Globus pallidus (tissue), 1 donor: ENCODE results near the gene RNF114.
A peak's percentile ranks its signal among the peaks of the same experiment; 100 is the strongest.
"Not testable (repeated sequence)": the region's sequence is repeated elsewhere in the genome, so short reads cannot be mapped to it uniquely, and the experiment has no call there.

Source experiments
- DNase-seq: peaks from one replicate; pipeline ENCODE4 v3.0.0-alpha.2; 2015; ENCODE audit warnings: low spot score

Gene RNF114

DNA sequence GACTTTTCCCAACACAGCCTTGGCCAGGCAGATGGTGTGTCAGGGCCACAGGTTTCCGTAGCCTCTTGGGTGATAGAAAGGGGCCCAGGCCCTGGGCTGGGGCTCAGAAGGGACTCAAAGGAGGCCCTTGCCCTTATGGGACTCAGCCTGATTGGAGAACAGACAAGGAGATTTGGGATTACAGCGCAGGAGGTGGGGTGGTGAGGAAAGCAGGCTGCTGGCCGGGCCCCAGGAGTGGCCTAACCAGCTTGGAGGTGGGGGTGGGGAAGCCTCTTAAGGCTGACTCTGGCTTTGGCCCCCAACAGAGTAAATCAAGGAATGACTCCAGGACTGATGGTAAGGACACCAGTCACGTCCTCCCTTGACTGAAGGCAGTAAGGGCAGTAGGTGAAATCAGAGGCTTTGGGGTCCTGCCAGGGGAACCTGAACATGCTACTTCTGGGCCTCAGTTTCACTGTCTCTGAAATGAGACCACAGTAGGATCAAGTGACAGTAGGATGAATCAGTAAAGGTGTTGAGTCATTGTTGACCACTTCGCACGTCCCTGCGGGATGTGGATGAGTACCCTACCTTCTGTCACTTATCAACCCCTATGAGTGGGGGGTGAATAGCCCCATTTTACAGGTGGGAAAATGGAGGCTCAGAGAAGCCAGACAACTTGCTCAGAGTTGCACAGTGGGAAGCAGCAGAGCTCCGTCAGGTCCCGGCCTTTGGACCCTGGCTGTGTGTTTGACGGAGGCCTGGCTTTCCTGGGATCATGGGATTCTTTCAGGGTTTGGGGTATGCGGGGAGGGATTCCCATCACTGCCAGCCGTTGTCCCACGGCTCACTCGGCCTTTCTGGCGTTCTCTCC, 51.0 kb downstream of the RNF114 start:
- no peak for DNase-seq

DNA sequence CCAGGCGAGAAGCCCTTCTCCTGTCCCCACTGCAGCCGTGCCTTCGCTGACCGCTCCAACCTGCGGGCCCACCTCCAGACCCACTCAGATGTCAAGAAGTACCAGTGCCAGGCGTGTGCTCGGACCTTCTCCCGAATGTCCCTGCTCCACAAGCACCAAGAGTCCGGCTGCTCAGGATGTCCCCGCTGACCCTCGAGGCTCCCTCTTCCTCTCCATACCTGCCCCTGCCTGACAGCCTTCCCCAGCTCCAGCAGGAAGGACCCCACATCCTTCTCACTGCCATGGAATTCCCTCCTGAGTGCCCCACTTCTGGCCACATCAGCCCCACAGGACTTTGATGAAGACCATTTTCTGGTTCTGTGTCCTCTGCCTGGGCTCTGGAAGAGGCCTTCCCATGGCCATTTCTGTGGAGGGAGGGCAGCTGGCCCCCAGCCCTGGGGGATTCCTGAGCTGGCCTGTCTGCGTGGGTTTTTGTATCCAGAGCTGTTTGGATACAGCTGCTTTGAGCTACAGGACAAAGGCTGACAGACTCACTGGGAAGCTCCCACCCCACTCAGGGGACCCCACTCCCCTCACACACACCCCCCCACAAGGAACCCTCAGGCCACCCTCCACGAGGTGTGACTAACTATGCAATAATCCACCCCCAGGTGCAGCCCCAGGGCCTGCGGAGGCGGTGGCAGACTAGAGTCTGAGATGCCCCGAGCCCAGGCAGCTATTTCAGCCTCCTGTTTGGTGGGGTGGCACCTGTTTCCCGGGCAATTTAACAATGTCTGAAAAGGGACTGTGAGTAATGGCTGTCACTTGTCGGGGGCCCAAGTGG, 51.9 kb downstream of the RNF114 start:
- no peak for DNase-seq

DNA sequence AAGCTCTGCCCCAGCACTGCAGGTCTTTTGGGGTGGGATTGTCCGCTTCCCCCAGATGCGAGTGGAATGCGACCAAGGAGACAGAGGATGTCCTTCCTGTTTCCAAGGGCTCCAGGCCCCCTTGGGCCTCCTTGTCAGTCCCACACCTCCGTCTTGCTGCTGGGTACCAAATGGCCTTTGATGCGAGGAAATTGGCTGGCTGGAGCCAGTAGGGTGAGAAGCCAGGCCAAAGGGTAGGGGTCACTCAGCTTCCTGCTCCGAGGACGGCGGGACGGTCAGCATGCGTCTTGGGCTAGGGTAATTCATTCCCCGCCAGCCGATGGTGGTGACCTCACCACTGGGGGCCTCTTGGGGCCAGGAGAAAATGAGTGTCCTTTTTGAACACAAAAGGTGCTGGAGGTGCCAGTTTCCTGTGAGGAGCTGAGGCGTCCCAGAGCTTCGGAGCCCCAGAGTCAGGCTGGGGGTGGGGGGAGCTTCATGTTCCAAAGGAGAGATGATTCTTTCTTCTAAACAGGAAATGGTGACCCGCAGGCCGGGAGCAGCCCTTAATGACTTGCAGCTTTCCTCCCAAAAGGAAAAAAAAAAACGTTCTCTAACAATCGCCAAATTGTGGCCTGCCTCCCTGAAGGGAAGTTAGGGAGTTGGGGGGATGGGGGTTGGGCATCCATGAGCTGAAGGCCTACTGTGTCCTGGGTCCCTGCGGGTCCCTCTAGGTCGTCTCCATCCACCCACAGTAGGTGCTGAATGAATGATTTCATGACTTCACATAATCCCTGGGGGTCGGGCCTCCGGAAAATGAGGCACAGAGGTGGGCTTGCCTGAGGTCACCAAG, 53.3 kb downstream of the RNF114 start:
- peak; percentile 15 for DNase-seq

DNA sequence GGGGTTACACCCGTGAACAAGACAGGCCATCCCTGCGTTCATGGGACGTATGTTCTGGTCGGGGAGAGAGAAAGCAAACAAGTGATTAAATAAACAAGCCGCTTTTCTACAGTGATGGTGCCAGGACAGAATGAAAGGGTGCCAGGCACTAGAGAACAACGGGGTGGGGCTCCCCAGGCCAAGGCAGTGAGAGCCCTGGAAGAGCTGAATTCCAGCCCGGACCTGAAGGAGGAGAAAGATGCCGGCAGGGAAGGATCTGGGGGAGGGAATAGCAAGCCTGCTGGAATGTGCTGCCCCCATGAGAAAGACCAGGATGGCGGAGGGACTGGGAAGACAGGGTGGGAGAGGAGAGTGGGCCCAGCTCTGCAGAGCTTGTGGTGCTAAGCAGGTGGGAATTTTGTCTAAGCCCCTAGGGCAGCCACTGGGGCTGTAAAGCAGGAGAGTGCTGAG, 54.1 kb downstream of the RNF114 start:
- peak; percentile 45 for DNase-seq

DNA sequence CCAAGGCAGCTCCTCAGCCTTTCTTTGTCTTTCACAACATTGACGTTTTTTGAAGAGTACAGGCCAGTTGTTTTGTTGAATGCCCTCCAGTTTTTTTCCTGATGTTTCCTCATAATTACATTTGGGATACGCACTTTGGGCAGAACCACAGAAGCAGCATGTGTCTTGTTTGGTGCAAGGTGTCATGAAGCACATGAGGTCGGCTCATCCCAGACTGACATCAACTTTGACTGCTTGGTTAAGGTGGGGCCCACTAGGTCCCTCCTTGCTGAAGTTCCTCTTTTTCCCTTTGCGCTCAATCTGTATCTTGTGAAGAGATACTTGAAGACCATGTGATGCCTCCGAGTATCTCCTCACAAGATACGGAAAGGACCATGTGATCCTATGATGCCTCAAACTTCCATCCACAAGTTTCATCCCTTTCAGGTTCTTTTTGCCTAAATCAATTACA, 57.1 kb downstream of the RNF114 start:
- no peak for DNase-seq

DNA sequence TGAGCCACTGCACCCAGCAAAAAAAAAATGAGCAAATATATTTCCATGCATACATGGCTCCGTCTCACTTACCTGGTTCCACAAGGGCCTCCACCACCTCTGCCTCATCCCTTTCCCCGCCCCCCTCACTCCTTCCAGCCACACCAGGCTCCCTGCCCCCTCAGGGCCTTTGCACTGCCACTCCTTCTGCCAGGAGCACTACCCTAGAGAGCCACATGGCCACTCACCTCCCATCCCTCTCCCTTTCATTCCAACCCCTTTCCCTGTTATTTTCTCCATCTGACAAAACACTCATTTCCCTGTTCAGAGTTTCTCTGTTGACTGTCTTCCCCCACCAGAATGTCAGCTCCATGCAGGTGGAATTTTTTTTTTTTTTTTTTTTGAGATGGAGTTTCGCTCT, 59.4 kb downstream of the RNF114 start:
- no peak for DNase-seq

DNA sequence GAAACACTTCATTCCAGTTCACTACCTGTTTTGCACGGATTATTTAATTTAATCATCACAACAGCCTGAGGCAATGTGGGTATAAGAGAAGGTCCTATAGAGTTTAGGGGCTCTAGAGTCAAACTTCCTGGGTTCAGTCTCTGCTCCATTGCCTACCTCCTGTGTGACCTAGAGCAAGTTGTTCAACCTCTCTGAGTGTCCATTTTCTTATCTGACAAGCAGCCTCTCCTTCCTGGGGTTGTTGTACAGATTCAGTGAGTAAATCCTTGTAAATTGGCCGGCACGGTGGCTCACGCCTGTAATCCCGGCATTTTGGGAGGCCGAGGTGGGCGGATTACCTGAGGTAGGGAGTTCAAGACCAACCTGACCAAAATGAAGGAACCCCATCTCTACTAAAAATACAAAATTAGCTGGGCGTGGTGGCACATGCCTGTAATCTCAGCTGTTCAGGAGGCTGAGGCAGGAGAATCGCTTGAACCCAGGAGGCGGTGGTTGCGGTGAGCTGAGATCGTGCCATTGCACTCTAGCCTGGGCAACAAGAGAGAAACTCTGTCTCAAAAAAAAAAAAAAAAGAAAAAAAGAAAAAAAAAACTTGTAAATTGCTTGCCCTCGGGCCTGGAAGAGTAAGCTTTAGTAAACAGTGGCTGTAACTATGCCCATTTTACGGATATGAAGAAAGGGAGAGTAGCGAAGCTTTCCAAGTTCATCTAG, 62.4 kb downstream of the RNF114 start:
- DNase-seq = not testable (repeated sequence)

DNA sequence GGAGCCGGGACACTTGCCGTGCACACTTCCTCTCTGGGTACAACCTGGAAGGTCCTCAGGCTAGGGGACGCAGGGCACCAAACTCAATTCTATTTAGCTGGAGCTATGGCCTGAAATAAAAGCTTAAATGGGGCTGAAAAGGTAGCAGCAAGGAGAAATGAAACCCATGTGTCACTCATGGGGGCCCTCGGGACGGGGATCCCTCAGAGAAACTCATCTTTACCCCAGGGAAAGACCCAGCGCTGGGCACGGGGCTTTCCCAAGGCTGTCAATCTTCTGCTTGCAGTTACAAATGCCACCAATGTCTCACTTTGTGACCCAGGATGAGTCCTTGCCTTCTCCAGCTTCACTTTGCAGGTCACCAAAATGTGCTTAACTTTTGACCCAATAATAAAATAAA, 63.1 kb downstream of the RNF114 start:
- no peak for DNase-seq

DNA sequence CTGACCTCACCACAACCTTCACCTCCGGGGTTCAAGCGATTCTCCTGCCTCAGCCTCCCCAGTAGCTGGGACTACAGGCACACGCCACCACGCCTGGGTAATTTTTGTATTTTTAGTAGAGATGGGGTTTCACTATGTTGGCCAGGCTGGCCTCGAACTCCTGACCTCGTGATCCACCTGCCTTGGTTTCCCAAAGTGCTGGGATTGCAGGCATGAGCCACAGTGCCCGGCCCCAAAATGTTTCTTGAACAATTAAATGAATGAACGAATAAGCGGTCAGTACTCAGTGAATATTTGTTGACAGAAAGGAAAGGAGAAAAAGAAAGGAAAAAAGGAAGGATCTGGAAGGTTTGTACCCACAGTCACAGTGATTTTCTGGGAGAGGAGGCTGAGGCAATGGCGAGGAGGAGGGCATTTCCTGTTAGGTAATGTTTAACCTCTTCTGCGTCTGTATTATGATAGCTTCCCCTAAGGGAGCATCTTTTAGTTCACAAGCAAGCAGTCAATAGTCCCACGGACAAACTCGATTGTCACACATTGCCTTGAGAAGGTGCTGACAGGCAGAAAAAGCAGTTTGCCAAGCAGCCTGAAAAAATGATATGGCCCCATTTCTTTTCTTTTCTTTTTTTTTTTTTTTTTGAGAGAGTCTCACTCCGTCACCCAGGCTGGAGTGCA, 64.5 kb downstream of the RNF114 start:
- DNase-seq = not testable (repeated sequence)

DNA sequence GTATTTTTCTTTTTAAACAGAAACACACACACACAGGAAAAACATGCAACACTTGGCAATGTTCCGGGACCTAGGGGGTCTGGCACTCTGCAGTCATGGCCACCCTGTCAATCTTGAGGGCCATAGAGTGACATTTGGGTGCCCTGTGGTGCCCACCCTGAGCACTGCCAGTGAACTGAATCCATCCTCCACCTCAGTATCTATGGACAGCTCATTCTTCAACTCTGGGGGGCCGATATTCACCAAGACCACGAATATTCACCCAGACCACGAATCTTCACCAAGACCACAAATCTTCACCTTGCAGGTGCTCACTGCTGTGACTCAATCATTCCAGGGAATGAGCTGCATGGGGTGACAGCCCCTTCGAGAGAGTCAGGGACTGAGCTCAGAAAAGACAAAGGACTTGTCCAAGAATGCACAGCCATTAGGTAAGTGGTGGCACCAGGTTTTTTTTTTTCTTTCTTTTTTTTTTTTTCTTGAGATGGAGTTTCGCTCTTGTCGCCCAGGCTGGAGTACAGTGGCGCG, 65.7 kb downstream of the RNF114 start:
- DNase-seq = no peak

DNA sequence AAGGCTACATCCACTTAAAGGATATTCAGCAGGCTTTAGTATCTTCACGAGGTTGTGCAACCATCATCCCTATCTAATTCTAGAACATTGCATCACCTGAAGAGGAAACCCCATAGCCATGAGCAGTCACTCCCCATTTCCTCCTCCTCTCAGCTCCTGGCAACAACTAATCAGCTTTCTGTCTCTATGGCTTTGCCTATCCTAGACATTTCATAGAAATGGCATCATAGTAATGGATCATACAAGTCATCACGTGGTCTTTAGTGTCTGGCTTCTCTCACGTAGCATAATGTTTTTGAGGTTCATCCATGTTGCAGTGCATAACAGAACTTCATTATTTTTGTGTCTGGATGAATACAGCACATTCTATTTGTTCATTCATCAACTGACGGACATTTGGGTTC, 67.1 kb downstream of the RNF114 start:
- DNase-seq = no peak
